H7 (cell line): ENCODE results near the gene TC2N. TPM values are rescaled to one million over a fixed set of nuclear protein-coding genes. Genes with fewer than 3 reads are reported as not detected.
"Not testable (repeated sequence)": the region's sequence is repeated elsewhere in the genome, so short reads cannot be mapped to it uniquely, and the experiment has no call there.

Experiments used
- DNase-seq: peaks from one replicate; pipeline ENCODE4 v3.0.0; 2012
- H3K27me3 ChIP-seq: 2 replicates; pipeline ENCODE4 v1.6.0; 2011; ENCODE audit warnings: mild to moderate bottlenecking, low read length; ENCODE audit not compliant: control insufficient read depth, insufficient read depth
- H3K36me3 ChIP-seq: replicated peaks from 2 replicates; pipeline ENCODE4 v1.5.1; 2011; ENCODE audit warnings: low read length; ENCODE audit not compliant: control insufficient read depth, insufficient read depth
- H3K4me3 ChIP-seq: 2 replicates; pipeline ENCODE4 v1.5.1; 2011; ENCODE audit warnings: low read depth, mild to moderate bottlenecking, control low read depth, low read length, moderate library complexity; ENCODE audit not compliant: insufficient read depth
- total RNA-seq: library from RNA; depleted of rRNA; stranded (reverse); fragments of >200 nt; shearing (Covaris generic); gene quantifications from 2 replicates; pipeline ENCODE4 v1.2.3, GENCODE V29; 2014

Gene TC2N
- total RNA-seq, 1 experiment from 2014 or later, result 6.7 TPM

DNA sequence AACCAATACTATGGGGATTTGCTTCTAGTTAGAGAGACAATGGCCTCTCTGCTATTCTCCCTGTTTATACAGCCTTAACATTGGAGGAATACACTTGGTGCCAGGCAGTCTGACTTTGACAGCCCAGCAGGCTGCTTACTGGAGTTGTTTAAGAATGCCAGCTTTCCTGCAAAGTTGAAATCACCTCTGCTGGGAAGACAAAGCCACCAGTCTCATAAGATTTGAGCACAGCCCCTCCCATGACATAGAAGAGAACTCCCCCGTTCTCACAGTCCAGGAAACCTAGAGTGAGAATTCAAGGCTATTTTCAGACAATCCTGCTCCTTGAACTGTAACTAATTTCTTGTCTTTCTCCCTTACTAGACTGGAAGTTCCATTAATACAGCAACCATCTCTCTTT, 114.4 kb downstream of the TC2N start:
- no peak overlapping the region for H3K4me3 ChIP-seq
- H3K27me3 ChIP-seq, result no peaks in the 10 kb centered on the region
- no peaks in the 10 kb centered on the region for H3K36me3 ChIP-seq
- no peak for DNase-seq

DNA sequence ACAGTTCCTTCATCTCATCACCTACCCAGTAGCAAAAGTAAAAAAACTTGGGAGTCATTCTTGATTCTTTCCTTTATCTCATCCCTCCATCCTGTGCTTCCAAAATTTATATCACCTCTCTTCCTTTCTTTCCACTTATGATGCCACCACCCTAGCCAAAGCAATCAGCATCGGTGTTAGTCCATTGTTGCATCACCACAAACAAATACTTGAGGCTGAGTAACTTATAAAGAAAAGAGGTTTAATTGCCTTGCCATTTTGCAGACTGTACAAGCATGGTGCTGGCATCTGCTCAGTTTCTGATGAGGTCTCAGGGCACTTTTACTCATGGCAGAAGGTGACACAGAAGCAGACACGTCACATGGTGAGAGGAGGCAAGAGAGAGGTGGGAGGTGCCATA, 115.6 kb downstream of the TC2N start:
- no peak for DNase-seq
- no peak overlapping the region for H3K4me3 ChIP-seq
- no peaks in the 10 kb centered on the region for H3K27me3 ChIP-seq
- H3K36me3 ChIP-seq, result no peaks in the 10 kb centered on the region

DNA sequence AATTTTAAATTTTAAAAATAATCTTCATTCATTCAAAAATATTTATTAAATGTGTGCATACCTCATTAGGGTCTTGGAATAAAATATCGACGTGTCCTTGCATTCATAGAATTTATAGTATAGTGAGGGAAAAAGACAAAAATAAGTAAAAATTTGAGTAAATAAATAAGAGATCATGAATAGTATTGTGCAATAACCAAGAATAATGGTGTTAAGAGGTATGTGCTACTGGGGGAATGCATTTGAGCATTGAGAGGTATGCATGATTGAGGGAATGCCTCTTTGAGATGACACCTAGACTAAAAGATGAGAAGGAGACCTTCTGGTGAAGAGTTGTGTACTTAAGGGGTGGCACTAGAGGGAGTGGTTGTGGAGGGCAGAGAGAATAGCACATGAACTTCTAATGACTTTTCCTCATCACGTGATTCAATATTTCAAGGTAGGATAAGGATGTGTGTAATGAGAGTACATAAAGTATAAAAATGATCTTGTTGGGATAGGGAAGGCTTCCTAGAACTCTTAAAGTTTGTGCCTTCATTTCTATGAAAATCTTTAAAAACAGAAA, 116.6 kb downstream of the TC2N start:
- Histone ChIP-seq H3K4me3 (no peak overlapping the region), H3K27me3 (no peaks in the 10 kb centered on the region), H3K36me3 (no peaks in the 10 kb centered on the region)
- DNase-seq, result no peak

DNA sequence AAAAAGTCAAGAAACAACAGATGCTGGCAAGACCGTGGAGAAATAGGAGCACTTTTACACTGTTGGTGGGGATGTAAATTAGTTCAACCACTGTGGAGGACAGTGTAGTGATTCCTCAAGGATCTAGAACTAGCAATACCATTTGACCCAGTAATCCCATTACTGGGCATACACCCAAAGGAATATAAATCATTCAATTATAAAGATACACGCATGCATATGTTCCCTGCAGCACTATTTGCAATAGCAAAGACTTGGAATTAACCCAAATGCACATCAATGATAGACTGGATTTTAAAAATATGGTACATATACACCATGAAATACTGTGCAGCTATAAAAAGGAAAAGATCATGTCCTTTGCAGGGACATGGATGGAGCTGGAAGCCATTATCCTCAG, 117.5 kb downstream of the TC2N start:
- no peaks in the 10 kb centered on the region for H3K36me3 ChIP-seq
- no peaks in the 10 kb centered on the region for H3K27me3 ChIP-seq
- DNase-seq, result no peak
- H3K4me3 ChIP-seq, result no peak overlapping the region

DNA sequence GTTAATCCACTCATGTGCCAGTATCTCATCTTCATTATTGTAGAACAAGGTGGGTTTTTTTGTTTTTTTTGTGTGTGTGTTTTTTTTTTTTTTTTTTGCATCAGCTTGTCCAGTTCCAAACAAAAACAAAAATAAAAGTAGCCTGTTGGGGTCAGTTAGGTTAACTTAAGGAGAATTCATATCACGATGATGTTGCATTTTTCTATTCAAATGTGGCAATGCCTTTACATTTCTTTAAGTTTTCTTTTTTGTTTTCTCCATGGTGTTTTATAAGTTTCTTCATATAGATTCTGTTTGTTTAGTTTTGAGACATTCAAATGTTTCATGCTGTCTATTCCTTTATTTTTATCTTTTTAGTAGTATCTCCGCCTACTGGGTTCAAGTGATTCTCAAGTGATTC, 119.3 kb downstream of the TC2N start:
- DNase-seq, result no peak
- Histone ChIP-seq H3K36me3 (no peaks in the 10 kb centered on the region), H3K4me3 (no peak overlapping the region), H3K27me3 (no peaks in the 10 kb centered on the region)

DNA sequence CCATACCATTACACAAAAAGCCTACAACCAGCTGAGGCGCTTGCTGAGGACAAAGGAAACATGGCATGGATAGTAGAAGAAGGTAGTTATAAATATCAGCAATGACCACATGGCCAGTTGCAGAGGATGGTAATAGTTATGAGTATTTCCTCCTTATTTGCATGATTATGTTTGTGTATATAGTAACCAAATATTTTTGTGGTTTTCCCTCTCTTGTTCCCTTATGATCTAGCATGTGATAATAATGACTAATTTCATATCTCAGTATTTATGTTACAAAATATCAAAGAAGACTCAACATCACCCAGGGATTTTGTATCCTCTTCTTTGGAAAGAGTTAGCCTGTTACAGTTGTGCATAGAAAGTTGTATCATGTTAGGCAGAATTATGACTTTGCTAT, 122.0 kb downstream of the TC2N start:
- Histone ChIP-seq H3K36me3 (no peaks in the 10 kb centered on the region), H3K27me3 (no peaks in the 10 kb centered on the region), H3K4me3 (no peak overlapping the region)
- no peak for DNase-seq

DNA sequence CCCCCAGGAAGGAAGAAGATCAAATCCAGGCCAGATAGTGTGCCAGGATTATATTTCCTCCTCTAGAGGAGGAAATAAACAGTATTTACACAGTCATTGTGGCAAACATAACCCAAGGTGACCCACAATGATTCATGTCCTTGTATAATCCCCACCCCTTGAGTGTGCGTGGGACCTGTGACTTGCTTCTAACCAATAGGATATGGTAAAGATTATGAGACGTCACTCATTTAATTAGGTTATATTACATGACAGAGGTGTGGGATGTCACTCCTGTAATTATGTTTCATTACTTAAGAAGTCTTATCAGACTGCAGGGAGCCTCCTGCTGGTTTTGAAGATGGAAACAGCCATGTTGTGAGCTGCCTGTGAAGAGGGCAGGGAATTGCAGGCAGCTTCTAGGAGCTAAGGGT, 123.3 kb downstream of the TC2N start:
- no peak for DNase-seq
- Histone ChIP-seq H3K4me3 (no peak overlapping the region), H3K36me3 (no peaks in the 10 kb centered on the region), H3K27me3 (no peaks in the 10 kb centered on the region)

DNA sequence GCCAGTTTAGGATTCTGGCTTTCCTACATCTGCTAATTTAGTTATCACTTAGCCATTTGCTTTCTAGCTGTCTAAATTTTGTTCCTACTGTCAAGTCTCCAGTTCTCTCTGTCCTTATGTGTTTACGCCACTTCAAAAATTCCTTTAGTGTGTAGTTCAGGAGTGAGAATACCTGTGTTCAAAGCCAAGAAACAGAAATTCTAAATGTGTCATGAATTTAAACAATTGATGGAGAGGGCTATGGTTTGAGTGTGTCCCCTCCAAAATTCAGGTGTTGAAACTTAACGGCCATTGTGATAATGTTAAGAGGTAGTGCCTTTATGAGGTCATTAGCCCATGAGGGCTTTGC, 124.1 kb downstream of the TC2N start:
- DNase-seq, result no peak
- Histone ChIP-seq H3K27me3 (no peaks in the 10 kb centered on the region), H3K36me3 (no peaks in the 10 kb centered on the region), H3K4me3 (no peak overlapping the region)

DNA sequence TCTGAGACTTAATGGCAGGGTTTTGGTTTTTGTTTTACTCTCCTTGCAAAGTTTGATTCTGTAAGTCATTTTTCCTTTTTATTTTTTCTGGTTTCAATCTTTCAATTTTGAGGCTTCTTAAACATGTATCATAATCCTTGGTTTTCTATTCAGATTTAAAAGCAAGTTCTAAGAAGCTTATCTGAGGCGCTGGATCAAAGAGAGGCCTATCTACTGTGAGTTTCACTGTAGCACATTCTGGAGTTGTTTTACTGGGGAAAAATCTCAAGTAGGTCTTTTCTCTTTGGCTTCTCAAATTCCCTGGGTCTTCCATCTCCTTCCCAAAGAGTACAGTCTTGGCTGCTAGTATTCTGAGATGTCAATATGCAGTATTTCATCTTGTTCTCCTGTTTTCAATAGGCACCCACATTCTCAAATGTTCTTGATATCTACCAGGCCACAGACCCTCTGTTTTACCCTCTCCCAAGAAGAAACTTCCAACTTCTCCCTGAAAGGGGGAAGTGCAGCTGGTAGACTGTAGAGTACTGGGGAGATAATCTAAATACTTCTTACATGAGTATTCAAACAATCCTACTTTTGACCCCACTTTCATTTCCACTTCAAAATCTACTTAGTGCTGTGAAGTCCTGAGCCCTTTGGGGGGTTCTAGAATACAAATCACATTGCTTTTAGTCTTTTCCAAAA, 124.6 kb downstream of the TC2N start:
- H3K27me3 ChIP-seq, result no peaks in the 10 kb centered on the region

DNA sequence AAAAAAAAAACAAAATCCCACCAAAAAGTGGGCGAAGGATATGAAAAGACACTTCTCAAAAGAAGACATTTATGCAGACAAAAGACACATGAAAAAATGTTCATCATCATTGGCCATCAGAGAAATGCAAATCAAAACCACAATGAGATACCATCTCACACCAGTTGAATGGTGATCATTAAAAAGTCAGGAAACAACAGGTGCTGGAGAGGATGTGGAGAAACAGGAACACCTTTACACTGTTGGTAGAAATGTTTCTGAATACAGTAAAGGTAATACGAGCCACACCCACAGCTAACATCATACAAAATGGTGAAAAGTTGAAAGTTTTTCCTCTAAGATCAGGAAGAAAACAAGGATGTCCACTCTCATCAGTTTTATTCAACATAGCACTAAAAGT, 127.5 kb downstream of the TC2N start:
- not testable (repeated sequence) for H3K36me3 ChIP-seq, DNase-seq, H3K4me3 ChIP-seq, H3K27me3 ChIP-seq

More for the DNA sequence above, 124.6 kb downstream of the TC2N start:
- Histone ChIP-seq H3K4me3 (no peak overlapping the region), H3K36me3 (no peaks in the 10 kb centered on the region)
- no peak for DNase-seq

DNA sequence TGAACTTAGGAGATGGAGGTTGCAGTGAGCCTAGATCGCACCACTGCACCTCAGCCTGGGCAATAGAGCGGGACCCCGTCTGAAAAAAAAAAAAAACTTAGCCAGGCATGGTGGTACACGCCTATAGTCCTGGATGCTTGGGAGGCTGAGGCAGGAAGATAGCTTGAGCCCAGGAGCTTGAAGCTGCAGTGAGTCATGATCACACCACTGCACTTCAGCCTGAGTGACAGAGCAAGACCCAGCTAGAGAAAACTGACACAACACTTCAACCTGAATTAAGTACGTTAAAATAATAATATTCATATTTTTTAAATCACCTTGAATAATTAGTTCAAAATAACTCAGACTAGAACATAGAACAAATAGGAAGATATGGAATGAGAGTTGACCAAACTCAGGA, 129.7 kb downstream of the TC2N start:
- Histone ChIP-seq H3K36me3 (no peaks in the 10 kb centered on the region), H3K4me3 (no peak overlapping the region), H3K27me3 (no peaks in the 10 kb centered on the region)
- DNase-seq, result no peak

DNA sequence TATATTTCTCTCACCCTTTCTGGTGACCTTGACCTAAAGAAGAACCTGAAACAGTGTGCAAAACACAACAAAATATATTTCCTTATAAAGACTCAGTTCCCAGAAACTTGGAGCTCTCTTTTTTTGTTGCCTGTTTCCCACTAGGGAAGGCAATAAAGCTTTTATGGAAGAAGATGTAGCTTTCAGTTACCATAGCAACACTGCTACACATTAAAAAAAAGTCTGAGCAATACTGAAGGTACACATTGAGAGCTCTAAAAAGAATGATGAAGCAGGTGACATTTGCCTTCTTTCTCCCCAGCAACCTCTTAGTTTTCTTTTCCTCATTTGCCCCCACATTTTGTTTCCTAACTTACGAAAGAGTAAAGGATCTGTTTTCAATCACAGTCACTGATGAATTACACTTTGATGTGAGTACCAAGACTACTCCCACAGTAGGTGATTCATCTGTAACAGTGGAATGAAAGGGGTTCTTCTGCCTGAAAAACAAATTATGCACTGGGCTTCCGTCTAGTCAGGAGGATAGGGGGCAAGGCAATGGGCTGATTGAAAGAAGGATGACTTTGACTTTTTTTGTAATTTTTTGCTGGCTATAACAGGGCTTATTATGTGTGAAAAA, 134.4 kb downstream of the TC2N start:
- no peak for DNase-seq
- no peaks in the 10 kb centered on the region for H3K36me3 ChIP-seq
- H3K4me3 ChIP-seq, result no peak overlapping the region
- H3K27me3 ChIP-seq, result no peaks in the 10 kb centered on the region

DNA sequence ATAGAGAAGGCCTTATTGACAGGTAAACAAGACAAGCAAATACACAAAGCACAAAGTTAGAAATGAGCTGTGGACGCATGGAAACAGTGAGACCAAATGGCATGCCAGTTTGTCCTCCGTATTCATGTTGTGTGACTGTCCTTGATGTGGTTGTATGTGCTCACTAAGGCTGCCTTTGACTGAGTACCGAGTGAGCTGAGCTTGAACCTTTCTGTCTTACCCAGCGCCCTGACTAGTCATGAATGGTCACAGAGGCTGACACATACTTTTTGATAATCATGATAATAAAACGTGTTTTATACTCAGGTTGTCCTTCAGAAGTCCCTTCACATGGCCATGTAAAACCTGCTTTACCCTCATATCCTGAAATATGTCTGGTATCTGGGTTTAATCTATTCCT, 134.9 kb downstream of the TC2N start:
- DNase-seq, result no peak
- Histone ChIP-seq H3K27me3 (no peaks in the 10 kb centered on the region), H3K36me3 (no peaks in the 10 kb centered on the region), H3K4me3 (no peak overlapping the region)

DNA sequence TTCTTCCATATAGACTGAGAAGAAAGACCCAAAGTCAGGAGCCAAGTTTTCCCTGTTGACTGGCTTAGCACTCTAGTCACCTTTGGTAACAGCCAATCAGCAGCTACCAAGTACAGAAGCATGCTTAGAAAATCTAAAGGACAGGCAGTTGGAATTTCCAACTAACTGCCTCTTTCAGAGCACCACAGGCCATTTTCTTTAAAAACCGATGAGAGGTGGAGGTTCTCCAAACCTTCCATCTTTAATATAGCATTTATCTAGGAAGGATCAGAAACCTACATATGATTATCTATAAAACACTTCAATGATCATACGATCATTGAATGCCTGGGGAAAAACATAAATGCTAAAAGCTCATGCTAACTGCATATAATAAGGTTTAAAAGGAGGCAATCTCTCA, 135.3 kb downstream of the TC2N start, which contains the start of gene CATSPERB:
Gene CATSPERB, minus strand, starts transcription at position 101 of the 400 bp plus-strand sequence. CDS start 2,607 bp downstream, outside the sequence.
- no peak for DNase-seq
- H3K27me3 ChIP-seq, result no peaks in the 10 kb centered on the region
- no peaks in the 10 kb centered on the region for H3K36me3 ChIP-seq
- H3K4me3 ChIP-seq, result no peak within 1 kb of the TSS

DNA sequence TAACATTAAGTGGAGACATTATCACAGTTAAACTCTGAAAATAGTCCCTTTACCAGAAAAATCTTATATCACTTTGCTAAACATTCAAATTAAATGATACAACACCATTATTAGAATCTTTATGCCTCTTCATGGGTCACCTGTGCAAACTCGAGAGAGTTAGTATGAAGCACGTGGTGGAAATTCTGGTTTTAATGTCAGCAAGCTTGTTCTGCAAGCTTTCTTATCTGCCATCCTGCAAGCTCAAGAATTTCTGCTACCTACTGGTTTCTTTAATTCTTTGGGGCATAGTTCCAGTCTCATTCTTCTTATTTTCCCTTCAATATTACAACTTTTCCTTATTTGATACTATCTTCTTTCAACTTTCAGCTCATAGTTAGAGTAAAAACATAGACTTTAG, 136.3 kb downstream of the TC2N start:
- no peaks in the 10 kb centered on the region for H3K27me3 ChIP-seq
- no peak overlapping the region for H3K4me3 ChIP-seq
- H3K36me3 ChIP-seq, result no peaks in the 10 kb centered on the region
- no peak for DNase-seq
